Effector memory CD8-positive, alpha-beta T cell (primary cell): Measurements from ENCODE around the gene SHANK3.

Experiments used
- ATAC-seq: fragments of 150-1000 bp; cut with Tn5 transposase; replicated peaks from 2 replicates; pipeline ENCODE4 v1.10.0; 2021; ENCODE audit warnings: mild to moderate bottlenecking, moderate library complexity
- DNase-seq, 3 experiments: peaks; one replicate each; pipeline ENCODE4 v3.0.0; 2021
- H3K27ac Mint-ChIP-seq, 2 donors: one replicate each; pipeline ENCODE4 v1.8.0; 2022; ENCODE audit warnings: mild to moderate bottlenecking in 2 of 2, mixed read lengths in 2 of 2, moderate library complexity in 2 of 2
- H3K27me3 Mint-ChIP-seq, 2 donors: one replicate each; pipeline ENCODE4 v1.8.0; 2022; ENCODE audit warnings: mixed read lengths in 2 of 2
- H3K36me3 Mint-ChIP-seq: one replicate; pipeline ENCODE4 v1.8.0; 2022; ENCODE audit warnings: mild to moderate bottlenecking, moderate library complexity, mixed read lengths; ENCODE audit not compliant: insufficient read depth
- H3K4me1 Mint-ChIP-seq, 2 donors: one replicate each; pipeline ENCODE4 v1.8.0; 2022; ENCODE audit warnings: low read depth in 2 of 2, mixed read lengths in 2 of 2
- H3K4me3 Mint-ChIP-seq, 2 donors: one replicate each; pipeline ENCODE4 v1.8.0; 2022; ENCODE audit warnings: mild to moderate bottlenecking in 2 of 2, mixed read lengths in 2 of 2, moderate library complexity in 2 of 2
- H3K9me3 Mint-ChIP-seq, 2 donors: one replicate each; pipeline ENCODE4 v1.8.0; 2022; ENCODE audit warnings: mixed read lengths in 2 of 2

The SHANK3 gene

GRCh38 chr22:50665212-50665611 is 7.4 kb upstream of the SHANK3 start:
- Mint-ChIP-seq H3K9me3 (no peaks in the 10 kb centered on the region), H3K36me3 (no peaks in the 10 kb centered on the region), H3K27ac (no peak overlapping the region), H3K4me3 (no peak overlapping the region), H3K4me1 (no peaks in the 10 kb centered on the region), H3K27me3 (peaks cover 44 to 68% of the 10 kb centered on the region in 2 donors)
- ATAC-seq (no peak), DNase-seq (no peak)

- Mint-ChIP-seq H3K27me3 (peaks cover 49 to 69% of the 10 kb centered on the region in 2 donors), H3K27ac (no peak overlapping the region), H3K36me3 (no peaks in the 10 kb centered on the region), H3K9me3 (no peaks in the 10 kb centered on the region), H3K4me1 (peaks cover 0 to 1% of the 10 kb centered on the region in 2 donors), H3K4me3 (no peak overlapping the region)
- ATAC-seq (no peak), DNase-seq (no peak)
These were observed 6.9 kb upstream of the SHANK3 start for GRCh38 chr22:50665738-50666137.

GRCh38 chr22:50670513-50670912 is 2.1 kb upstream of the SHANK3 start:
- ATAC-seq (no peak), DNase-seq (no peak)
- Mint-ChIP-seq H3K9me3 (no peaks in the 10 kb centered on the region), H3K27me3 (peaks cover 65 to 75% of the 10 kb centered on the region in 2 donors), H3K27ac (peak overlapping the region in 1 of 2 donors; percentile 20), H3K36me3 (peaks cover 8% of the 10 kb centered on the region), H3K4me3 (no peak overlapping the region), H3K4me1 (peaks cover 8 to 9% of the 10 kb centered on the region in 2 donors)

GRCh38 chr22:50670914-50671538 is 1.6 kb upstream of the SHANK3 start:
- Mint-ChIP-seq H3K4me3 (no peak overlapping the region), H3K27me3 (peaks cover 65 to 75% of the 10 kb centered on the region in 2 donors)

GRCh38 chr22:50671641-50672040 is 982 bp upstream of the SHANK3 start:
- Mint-ChIP-seq H3K9me3 (no peaks in the 10 kb centered on the region), H3K4me1 (peaks cover 8 to 9% of the 10 kb centered on the region in 2 donors), H3K27me3 (peaks cover 63 to 75% of the 10 kb centered on the region in 2 donors), H3K4me3 (peak overlapping the region; percentile 30 to 33), H3K36me3 (peaks cover 8% of the 10 kb centered on the region), H3K27ac (peak overlapping the region in 1 of 2 donors; percentile 79)
- ATAC-seq (no peak), DNase-seq (no peak)

More at GRCh38 chr22:50670914-50671538, 1.6 kb upstream of the SHANK3 start:
- Mint-ChIP-seq H3K27ac (peak overlapping the region; percentile 20 to 79), H3K36me3 (peaks cover 8% of the 10 kb centered on the region), H3K4me1 (peaks cover 8 to 9% of the 10 kb centered on the region in 2 donors), H3K9me3 (no peaks in the 10 kb centered on the region)
- ATAC-seq (no peak), DNase-seq (no peak)

GRCh38 chr22:50672041-50672440 is 582 bp upstream of the SHANK3 start:
- Mint-ChIP-seq H3K27me3 (peaks cover 59 to 71% of the 10 kb centered on the region in 2 donors), H3K27ac (no peak overlapping the region), H3K9me3 (no peaks in the 10 kb centered on the region), H3K4me3 (peak overlapping the region; percentile 30 to 33), H3K36me3 (peaks cover 8% of the 10 kb centered on the region), H3K4me1 (peaks cover 8 to 9% of the 10 kb centered on the region in 2 donors)
- ATAC-seq = no peak
- no peak for DNase-seq

GRCh38 chr22:50673231-50674129 is 857 bp downstream of the SHANK3 start:
- DNase-seq (peak in 1 of 3 experiments; percentile 12), ATAC-seq (no peak)
- no peaks in the 10 kb centered on the region for H3K9me3 Mint-ChIP-seq
- H3K27me3 Mint-ChIP-seq = peaks cover 50 to 60% of the 10 kb centered on the region in 2 donors
- H3K4me1 Mint-ChIP-seq = peaks cover 8 to 9% of the 10 kb centered on the region in 2 donors
- H3K27ac Mint-ChIP-seq = peak overlapping the region; percentile 30 to 45
- H3K36me3 Mint-ChIP-seq = peaks cover 8% of the 10 kb centered on the region
- peak overlapping the region; percentile 45 to 59 for H3K4me3 Mint-ChIP-seq

- ATAC-seq = peak; percentile 23
- peaks cover 8% of the 10 kb centered on the region for H3K36me3 Mint-ChIP-seq
- H3K27me3 Mint-ChIP-seq = peaks cover 50 to 57% of the 10 kb centered on the region in 2 donors
- peak overlapping the region; percentile 35 to 59 for H3K4me3 Mint-ChIP-seq
- no peak overlapping the region for H3K27ac Mint-ChIP-seq
- H3K4me1 Mint-ChIP-seq = peaks cover 8 to 9% of the 10 kb centered on the region in 2 donors
- no peak for DNase-seq
- no peaks in the 10 kb centered on the region for H3K9me3 Mint-ChIP-seq
These were observed 1.5 kb downstream of the SHANK3 start for GRCh38 chr22:50674130-50674500.

GRCh38 chr22:50674606-50675552 is 2.3 kb downstream of the SHANK3 start:
- Mint-ChIP-seq H3K4me1 (peaks cover 8 to 9% of the 10 kb centered on the region in 2 donors), H3K27me3 (peaks cover 48 to 56% of the 10 kb centered on the region in 2 donors), H3K36me3 (peaks cover 8% of the 10 kb centered on the region), H3K9me3 (no peaks in the 10 kb centered on the region), H3K4me3 (peak overlapping the region; percentile 46 to 56), H3K27ac (no peak overlapping the region)
- ATAC-seq (peak; percentile 35), DNase-seq (no peak)

GRCh38 chr22:50675553-50676179 is 3.0 kb downstream of the SHANK3 start:
- H3K4me3 Mint-ChIP-seq = peak overlapping the region; percentile 46 to 56
- peaks cover 8% of the 10 kb centered on the region for H3K36me3 Mint-ChIP-seq
- H3K27ac Mint-ChIP-seq = no peak overlapping the region
- H3K4me1 Mint-ChIP-seq = peaks cover 6 to 9% of the 10 kb centered on the region in 2 donors
- ATAC-seq (no peak), DNase-seq (no peak)
- H3K27me3 Mint-ChIP-seq = peaks cover 40 to 48% of the 10 kb centered on the region in 2 donors
- no peaks in the 10 kb centered on the region for H3K9me3 Mint-ChIP-seq

- peaks cover 34 to 42% of the 10 kb centered on the region in 2 donors for H3K27me3 Mint-ChIP-seq
- peak overlapping the region in 1 of 2 donors; percentile 2 for H3K4me3 Mint-ChIP-seq
These were observed 3.6 kb downstream of the SHANK3 start for GRCh38 chr22:50676180-50676636.

GRCh38 chr22:50676661-50677492 is 4.3 kb downstream of the SHANK3 start:
- H3K9me3 Mint-ChIP-seq = no peaks in the 10 kb centered on the region

More at GRCh38 chr22:50676180-50676636, 3.6 kb downstream of the SHANK3 start:
- H3K27ac Mint-ChIP-seq = no peak overlapping the region
- peaks cover 6% of the 10 kb centered on the region for H3K36me3 Mint-ChIP-seq
- DNase-seq = no peak
- H3K9me3 Mint-ChIP-seq = no peaks in the 10 kb centered on the region
- ATAC-seq = no peak
- H3K4me1 Mint-ChIP-seq = peaks cover 6 to 9% of the 10 kb centered on the region in 2 donors

More at GRCh38 chr22:50676661-50677492, 4.3 kb downstream of the SHANK3 start:
- Mint-ChIP-seq H3K27me3 (peaks cover 28 to 36% of the 10 kb centered on the region in 2 donors), H3K27ac (no peak overlapping the region), H3K4me3 (no peak overlapping the region), H3K36me3 (peaks cover 4% of the 10 kb centered on the region), H3K4me1 (peaks cover 6 to 9% of the 10 kb centered on the region in 2 donors)
- DNase-seq = no peak
- no peak for ATAC-seq
